ENCODE data around the gene MYBL2.

Gene MYBL2

DNA sequence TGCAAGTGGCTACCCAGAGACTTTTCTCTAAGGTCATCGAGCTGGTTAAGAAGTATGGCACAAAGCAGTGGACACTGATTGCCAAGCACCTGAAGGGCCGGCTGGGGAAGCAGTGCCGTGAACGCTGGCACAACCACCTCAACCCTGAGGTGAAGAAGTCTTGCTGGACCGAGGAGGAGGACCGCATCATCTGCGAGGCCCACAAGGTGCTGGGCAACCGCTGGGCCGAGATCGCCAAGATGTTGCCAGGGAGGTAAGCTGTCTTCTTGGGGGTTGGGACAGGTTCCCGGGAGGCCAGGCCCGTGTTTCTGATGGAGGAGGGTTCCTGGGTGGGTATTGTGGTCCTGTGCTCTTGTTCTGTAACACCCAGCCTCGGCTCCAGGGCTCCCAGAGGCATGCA, 19.9 kb downstream of the MYBL2 start:
- no peak for DNase-seq

DNA sequence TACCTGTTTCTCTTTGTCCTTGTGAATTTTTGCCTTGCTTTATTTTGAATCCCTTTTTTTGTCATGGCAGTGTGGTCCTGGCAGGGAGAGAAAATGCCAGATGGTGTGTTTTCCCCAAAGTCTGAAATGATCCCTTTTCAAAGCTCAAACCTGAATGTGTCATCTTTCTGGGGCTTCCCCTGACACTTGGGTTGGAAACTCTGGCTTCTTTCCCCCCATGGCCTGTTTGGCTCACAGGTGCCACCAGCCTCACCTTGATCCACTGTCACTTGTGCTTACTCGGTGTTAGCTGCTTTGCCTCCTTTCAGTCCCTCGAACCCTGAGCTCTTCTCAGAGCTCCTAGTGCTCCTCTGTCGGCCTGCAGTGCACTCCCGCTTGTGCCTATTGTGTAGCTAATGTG, 22.3 kb downstream of the MYBL2 start:
- no peak for DNase-seq

DNA sequence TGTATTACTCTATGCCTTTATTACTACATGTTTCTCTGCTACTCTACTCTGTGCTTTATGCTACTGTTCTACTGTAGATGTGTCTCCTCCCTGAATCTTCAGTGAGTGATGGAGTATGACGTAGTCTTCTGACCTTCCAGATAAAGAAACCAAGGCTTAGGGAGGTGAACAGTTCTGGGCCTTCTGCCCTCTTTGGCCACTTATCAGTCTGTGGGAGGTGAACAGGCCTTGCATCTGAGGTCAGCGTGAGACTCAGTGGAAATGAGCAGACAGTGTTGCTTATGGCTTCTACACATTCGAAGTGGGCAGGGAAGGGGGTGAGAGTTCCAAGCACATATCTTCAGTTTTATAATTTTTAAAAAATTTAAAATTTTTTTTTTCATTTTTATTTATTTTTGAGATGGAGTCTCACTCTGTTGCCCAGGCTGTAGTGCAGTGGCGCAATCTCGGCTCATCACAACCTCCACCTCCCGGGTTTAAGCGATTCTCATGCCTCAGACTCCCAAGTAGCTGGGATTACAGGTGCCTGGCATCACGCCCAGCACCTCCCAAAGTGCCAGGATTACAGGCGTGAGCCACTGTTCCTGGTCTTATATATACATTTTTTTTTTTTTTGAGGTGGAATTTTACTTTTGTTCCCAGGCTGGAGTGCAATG, 24.2 kb downstream of the MYBL2 start:
- no peak for DNase-seq

DNA sequence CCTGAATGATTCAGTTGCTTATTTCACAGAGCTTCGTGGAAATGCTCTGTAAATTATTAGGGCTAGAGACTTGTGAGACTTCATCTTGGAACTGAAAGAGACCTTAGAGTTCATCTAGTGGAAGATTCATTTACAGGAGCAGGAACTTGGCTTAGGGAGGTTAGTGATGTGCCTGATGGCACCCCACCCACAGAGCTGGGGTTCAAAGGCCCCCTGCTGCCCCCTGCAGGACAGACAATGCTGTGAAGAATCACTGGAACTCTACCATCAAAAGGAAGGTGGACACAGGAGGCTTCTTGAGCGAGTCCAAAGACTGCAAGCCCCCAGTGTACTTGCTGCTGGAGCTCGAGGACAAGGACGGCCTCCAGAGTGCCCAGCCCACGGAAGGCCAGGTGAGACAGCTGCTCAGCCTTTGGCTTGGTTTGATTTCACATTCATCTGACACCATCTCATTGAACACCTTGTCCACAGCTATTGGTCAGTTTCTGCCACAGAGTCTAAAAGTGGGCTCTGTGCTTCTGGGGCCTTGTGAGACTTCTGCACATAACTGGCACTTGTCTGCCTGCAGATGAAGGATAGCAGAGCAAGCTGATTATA, 25.1 kb downstream of the MYBL2 start:
- peak in 3 of 4 experiments; percentile 8 to 39 (median 21) for DNase-seq

DNA sequence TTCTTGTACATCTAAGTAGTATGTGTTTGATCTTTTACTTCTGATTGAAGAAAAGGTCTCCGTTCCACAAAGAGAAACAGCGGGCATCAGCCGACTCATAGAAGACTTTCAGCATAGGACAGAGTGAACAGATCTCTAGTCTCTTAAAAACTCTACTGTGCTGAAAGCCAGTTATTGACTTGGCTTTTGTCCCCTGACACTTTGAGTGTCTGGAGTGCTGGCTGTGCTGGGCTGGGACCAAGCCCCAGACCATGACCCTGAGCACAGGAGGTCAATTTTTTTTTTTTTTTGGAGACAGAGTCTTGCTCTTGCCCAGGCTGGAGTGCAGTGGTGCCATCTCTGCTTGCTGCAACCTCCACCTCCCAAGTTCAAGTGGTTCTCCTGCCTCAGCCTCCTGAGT, 27.8 kb downstream of the MYBL2 start:
- DNase-seq = no peak

DNA sequence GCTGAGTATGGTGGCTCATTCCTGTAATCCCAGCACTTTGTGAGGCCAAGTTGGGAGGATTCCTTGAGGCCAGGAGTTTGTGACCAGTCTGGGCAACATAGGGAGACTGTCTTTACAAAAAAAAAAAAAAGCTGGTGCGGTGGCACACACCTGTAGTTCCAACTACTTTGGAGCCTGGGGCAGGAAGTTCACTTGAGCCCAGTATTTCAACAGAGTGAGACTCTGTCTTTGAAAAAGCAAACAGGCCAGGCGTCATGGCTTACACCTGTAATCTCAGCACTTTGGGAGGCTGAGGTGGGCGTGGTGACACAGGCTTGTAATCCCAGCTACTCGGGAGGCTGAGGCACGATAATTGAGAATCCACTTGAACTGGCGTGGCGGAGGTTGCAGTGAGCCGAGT, 28.7 kb downstream of the MYBL2 start:
- DNase-seq = no peak

DNA sequence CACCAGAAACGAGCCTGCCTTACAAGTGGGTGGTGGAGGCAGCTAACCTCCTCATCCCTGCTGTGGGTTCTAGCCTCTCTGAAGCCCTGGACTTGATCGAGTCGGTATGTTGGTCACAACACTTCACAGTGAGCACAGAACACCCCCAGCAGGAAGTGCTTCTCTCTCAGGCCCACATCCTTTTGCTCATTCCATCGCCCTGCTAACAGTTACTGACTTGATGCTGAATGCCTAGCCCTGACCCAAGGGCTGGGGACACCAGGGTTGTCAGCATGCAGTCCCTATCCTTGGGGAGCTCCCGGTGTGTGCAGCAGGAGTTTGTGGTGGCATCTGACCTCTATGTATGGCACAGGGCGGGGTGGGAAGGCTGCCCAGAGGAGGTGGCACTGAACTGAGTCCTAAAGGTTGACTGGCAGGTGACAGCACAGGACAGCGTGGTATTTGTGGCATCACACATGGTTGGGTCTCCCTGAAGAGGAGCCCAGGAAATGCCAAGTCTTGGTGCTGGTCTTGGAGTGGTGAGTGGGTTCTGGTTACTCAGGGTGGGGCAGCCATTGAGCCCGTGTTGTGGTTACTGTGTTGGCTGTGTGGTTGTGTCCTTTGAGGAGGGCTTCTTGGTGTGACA, 33.1 kb downstream of the MYBL2 start:
- DNase-seq = no peak

DNA sequence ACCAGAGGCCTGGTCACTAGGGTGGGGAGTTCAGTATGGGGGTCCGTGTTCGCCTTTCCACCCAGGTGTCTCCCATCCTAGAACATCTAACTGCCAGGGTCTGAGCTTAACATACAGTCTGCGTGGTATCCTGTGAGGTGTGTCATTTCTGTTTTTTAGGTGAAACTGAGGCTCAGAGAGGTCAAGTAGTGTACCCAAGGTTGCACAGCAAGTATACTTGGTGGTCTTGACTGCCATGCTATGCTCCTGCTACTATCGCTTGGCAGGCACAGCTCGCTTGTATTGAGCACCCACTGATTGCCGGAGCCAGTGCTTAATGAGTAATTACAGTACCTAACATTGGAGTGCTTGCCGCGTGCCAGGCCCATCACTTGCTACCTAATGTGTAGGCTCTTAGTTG, 33.7 kb downstream of the MYBL2 start:
- DNase-seq = no peak

DNA sequence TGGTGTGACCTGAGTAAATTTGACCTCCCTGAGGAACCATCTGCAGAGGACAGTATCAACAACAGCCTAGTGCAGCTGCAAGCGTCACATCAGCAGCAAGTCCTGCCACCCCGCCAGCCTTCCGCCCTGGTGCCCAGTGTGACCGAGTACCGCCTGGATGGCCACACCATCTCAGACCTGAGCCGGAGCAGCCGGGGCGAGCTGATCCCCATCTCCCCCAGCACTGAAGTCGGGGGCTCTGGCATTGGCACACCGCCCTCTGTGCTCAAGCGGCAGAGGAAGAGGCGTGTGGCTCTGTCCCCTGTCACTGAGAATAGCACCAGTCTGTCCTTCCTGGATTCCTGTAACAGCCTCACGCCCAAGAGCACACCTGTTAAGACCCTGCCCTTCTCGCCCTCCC, 35.6 kb downstream of the MYBL2 start:
- no peak for DNase-seq

DNA sequence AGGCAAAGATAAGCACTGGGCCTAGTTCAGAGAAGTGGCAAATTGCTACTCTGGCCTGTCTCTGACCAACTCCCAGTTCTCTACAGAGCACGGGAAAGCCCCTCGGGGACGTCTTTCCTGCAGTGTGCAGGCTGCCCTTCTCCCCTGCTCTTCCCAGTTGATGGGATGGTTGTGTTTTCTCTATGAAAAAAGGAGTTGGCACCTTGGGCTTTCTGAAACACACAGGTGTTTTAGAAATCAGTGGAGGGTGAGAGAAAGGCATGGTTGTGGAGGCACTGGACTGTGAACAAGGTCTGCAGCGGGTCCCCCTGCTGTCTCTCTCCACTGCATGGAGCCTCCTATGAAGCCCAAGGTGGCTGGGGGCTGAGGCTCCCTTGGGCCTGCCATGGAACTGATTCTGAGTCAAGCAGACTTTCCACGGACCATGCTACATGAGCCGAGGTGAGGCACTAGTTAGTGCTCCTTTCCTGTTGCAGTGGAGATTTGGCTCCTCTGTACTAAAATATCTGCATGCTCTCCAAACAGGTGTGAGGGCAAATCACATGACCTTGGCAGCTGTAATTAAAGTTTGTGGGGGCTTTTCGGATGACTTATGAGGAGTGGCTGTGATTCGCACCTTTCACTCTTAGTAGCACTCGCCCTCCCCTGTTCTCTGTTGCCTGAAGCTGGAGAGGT, 43.6 kb downstream of the MYBL2 start:
- no peak for DNase-seq

DNA sequence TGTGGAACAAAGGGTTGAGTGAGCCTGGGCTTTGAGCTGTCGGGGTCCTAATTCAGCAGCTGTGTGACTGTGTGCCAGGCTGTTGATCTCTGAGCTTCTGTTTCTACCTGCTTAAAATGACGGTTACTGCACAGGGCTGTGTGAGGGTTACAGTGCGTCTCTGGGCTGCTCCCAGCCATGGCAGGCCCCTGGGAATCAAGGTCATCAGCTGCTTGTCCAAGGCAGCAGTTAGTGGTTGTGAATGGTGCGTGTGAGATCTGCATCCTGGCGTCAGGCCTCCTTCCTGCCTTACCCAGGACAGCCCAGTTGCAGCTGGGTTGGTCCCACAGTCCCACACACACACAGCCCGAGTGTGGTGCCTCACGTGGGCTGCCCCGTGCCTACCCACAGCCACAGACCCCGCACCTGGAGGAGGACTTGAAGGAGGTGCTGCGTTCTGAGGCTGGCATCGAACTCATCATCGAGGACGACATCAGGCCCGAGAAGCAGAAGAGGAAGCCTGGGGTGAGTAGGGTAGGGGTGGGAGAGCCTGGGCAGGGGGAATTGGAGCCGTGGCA, 44.3 kb downstream of the MYBL2 start:
- DNase-seq = no peak

DNA sequence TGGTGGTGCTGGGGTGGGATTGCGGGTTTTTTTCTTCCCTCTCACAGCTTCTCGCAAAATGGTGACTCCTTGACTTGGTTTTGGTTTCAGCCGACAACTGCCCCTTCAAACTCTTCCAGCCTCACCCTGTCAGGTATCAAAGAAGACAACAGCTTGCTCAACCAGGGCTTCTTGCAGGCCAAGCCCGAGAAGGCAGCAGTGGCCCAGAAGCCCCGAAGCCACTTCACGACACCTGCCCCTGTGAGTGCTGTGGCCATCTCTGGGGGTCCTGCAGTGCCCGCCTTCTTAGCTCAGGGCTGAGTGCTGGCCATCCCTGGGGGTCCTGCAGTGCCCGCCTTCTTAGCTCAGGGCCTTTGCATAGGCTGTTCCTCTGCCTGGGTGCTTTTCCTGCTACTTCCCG, 48.1 kb downstream of the MYBL2 start:
- DNase-seq = no peak

DNA sequence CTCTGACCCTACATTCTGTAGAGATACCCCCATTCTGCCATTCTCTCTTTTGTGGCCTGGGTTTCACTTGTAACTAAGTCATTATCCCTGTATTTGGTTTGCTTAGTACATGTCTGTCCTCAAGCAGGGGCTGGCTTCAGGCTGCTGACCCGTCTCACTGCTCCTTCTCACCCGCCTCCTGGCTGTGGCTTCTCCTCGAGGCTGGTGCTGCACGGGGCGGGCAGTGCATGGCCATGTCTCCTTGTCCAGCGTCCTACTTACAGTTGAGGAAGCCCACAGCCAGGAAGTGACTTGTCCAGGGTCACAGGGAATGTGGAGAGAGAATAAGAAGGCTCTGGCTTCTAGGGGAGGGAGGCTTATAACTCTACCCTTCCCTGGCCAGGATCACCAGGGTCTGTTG, 48.6 kb downstream of the MYBL2 start:
- no peak for DNase-seq

DNA sequence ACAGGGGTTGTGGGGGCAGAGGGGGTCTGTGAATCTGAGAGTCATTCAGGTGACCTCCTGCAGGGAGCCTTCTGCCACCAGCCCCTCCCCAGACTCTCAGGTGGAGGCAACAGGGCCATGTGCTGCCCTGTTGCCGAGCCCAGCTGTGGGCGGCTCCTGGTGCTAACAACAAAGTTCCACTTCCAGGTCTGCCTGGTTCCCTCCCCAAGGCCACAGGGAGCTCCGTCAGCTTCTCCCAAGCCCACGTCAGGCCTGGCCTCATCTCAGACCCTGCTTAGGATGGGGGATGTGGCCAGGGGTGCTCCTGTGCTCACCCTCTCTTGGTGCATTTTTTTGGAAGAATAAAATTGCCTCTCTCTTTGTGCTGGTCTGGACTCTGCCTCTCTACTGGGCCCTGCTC, 49.2 kb downstream of the MYBL2 start:
- no peak for DNase-seq

DNA sequence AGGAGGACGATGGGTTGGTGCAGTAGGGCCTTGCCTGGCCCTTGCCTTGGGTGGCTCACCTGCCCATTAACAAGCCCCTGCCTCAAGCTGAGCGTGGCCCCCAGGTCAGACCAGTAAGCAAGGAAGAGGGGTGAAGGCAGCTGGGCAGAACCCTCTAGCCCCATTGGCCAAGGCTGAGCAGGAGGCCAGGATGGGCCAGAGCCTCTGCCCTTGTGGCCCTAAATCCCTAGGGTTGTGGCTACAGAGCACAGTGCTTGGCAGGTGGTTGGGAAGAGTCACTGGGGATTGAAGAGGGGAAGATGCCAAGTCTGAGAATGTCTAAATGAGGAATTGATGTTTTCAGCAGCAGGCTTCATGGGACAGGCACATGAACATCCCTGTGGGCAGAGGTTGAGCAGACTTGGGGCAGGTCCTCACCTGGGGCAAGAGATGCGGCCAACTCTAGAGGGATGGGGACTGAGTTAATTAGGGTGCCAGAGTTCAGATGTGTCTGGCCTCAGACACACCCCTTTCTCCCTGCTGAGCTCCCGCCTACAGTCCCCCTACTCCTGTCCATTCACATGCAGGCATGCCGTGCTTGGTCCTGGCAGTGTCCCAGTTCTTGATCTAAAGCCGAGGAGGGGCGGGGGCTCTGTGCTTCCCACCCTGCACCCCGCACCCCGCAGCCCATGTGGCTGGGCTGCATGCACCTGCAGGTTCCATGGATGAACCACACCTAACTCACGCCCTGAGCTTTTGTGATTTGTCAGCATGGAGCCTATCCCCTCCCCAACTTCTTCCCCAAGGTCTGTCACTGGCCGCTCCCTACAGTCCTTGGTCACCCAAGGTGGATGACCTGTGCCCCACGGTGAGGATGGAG, 50.1 kb downstream of the MYBL2 start:
- DNase-seq = no peak

DNA sequence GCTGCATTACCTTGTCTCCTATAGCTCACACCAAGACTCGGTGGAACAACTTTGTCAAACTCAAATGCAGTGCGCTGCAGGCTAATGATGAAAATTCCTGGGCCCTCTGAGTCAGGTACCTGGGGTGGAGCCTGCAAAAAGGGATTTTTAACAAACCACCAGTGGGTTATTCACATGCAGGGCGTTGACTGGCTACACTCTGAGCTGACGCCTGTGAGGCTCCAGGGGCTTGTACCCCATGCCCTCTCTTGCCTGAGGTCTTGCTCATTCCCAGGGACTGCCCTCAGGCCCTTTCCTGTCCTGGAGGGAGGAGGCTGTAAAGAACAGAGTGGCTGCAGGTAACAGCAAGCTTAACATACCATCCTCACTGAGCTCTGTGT, 50.7 kb downstream of the MYBL2 start:
- no peak for DNase-seq

DNA sequence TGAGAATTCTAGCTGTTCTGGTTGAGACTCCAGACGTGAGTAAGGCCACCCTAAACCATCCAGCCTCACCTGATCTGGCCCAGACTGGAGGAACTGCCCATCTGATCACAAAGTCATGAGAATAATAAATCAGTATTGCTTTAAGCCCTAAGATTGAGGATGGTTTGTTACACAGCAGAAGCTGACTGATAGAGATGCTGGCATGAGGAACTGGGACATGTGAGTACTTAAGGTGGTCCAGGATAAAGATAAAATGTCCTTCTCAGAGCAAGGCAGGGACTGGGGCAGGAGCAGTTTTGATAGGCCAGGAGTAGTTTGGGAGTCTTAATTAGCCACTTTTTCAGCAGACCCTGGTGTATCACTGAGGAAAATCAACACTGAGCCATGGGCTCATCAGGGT, 53.1 kb downstream of the MYBL2 start:
- no peak for DNase-seq

DNA sequence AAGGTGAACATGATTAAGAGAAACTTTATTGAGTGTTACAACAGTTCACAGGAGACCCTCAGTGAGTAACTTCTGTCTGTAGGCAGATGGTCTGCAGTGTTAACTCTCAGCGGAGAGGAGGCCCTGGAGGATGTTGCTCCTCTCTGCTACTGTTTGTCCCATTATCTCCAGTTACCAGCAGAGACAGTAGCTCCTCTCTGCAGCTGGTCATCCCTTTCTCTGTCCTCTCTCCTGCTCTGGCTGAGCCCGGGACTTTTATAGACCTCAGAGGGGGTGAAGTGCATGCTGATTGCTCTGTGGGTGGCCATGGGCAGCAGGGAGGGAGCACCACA, 54.1 kb downstream of the MYBL2 start:
- DNase-seq = no peak

DNA sequence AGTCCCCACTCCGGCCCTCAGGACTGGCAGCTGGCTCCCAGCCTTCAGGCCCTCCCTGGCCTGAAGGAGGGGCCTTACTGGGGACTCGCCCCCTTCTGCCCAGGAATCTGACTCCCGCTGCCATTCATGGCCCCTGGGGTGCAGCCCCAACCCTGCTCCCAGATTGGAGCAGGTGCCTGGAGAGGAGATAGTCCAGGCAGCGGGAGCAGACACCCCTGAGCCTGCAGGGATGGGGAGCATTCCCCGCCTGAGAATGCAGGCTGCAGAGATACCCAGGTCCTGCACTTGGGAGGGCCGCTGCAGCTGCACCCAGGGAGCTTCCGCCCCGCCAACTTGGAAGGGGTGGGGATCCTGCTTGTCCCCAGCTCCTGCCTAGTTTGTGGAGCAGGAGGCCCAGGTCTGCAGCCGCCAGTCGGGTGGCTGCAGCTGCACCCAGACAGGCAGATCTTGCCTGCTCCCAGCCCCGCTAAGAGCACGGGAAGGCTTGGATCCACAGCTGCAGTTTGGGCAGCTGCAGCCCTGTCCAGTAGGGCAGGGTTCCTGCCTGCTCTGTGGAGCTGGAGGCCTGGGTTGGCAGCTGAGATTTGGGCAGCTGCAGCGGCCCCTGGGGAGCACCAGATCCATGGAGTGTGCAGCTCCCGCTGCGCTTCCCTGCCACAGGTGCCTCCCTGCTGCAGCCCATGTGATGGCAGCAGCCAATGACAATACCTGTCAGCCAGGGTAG, 54.7 kb downstream of the MYBL2 start:
- no peak for DNase-seq

DNA sequence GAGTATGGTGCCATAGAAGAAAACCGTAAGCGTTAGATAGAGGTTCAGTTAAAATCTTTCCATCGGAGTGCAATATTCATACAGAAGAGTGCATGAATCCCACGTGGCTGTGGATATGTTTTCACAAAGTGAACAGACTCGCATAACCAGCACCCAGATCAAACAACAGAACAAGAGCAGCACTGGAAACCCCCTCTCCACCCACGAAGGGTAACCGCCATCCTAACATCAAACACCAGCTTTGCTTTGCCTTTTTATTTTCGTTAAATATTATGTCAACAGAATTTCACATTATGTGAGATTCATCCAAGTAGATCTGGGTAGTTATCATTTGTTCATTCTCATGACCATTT, 55.2 kb downstream of the MYBL2 start:
- no peak for DNase-seq

DNA sequence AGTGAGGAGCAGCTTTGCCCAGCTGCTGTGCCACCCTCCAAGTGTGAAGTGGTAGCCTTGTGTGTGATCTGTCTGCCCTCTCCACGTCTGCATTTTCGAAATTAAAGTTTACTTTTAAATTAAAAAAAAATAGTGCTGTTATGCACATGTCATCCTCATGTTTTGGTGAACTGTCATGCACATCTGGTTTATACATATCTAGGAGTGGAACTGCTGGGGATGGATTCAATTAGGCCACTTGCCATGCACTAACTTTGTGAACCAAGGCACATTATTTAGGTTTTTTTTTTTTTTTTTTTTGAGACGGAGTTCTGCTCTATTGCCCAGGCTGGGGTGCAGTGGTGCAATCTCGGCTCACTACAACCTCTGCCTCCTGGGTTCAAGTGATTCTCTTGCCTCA, 56.3 kb downstream of the MYBL2 start:
- DNase-seq = no peak

DNA sequence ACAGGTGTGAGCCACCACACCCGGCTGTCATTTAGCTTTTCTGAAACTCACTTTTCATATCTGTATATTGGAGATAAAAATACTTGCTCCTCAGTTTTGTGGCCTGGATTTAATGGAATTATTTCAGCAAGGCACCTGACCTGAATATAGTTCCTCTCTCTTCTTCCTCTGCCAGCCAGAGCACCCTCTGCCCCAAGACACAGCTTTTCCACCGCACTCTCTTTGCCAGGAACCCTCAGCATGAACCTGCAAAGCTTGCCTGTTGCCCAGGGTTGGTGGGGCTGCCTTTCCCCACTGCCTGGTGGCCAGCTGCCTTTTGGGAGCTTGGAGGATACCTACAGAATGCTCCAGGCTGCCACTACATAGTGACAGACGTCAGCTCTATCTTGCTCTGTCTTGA, 56.8 kb downstream of the MYBL2 start:
- DNase-seq = no peak

DNA sequence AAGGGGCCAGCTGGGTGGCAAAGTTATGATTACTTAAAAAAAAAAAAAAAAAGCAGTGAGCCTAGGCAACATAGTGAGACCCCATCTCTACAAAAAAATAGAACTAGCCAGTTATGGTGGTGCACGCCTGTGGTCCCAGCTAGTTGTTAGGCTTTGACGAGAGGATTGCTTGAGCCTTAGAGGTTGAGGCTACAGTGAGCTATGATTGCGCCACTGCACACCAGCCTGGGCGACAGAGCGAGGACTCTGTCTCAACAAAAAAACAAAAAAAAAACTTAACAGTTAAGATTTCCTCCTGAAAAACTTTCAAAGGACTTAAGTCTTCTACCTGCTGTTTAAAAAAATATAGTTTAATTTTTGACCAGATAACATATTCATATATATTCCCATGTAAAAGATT, 57.5 kb downstream of the MYBL2 start:
- no peak for DNase-seq

Data from activated CD4-positive, CD25-positive, alpha-beta regulatory T cell (primary cell).